ENCODE results near the gene COLQ.
A peak's percentile ranks its signal among the peaks of the same experiment; 100 is the strongest.

COLQ gene

GRCh38 chr3:15520185-15520584, 1.3 kb downstream of the COLQ start:
- DNase-seq: no peak

GRCh38 chr3:15519096-15519495, 2.4 kb downstream of the COLQ start:
- DNase-seq: no peak

- DNase-seq: no peak
Measured at GRCh38 chr3:15514663-15515340, 6.7 kb downstream of the COLQ start.

GRCh38 chr3:15513810-15514662, 7.5 kb downstream of the COLQ start:
- no peak for DNase-seq

GRCh38 chr3:15513116-15513515, 8.4 kb downstream of the COLQ start:
- no peak for DNase-seq

GRCh38 chr3:15512166-15512565, 9.3 kb downstream of the COLQ start:
- DNase-seq: no peak

GRCh38 chr3:15511156-15511555, 10.3 kb downstream of the COLQ start:
- no peak for DNase-seq

GRCh38 chr3:15510493-15510892, 11.0 kb downstream of the COLQ start:
- DNase-seq: no peak

GRCh38 chr3:15506571-15506970, 14.9 kb downstream of the COLQ start:
- no peak for DNase-seq

- peak; percentile 54 for DNase-seq
Measured at GRCh38 chr3:15505479-15506165, 15.9 kb downstream of the COLQ start.

GRCh38 chr3:15502616-15503015, 18.9 kb downstream of the COLQ start:
- no peak for DNase-seq

GRCh38 chr3:15501126-15501525, 20.4 kb downstream of the COLQ start:
- DNase-seq: no peak

GRCh38 chr3:15500107-15500724, 21.3 kb downstream of the COLQ start:
- no peak for DNase-seq

GRCh38 chr3:15499536-15499935, 22.0 kb downstream of the COLQ start:
- no peak for DNase-seq

- DNase-seq: no peak
Measured at GRCh38 chr3:15498431-15499214, 22.9 kb downstream of the COLQ start.

- no peak for DNase-seq
Measured at GRCh38 chr3:15497964-15498363, 23.5 kb downstream of the COLQ start.

- no peak for DNase-seq
Measured at GRCh38 chr3:15496341-15496664, 25.2 kb downstream of the COLQ start.

GRCh38 chr3:15495461-15496340, 25.8 kb downstream of the COLQ start:
- DNase-seq: no peak

GRCh38 chr3:15493436-15493835, 28.1 kb downstream of the COLQ start:
- DNase-seq: no peak

- DNase-seq: no peak
Measured at GRCh38 chr3:15492847-15493360, 28.6 kb downstream of the COLQ start.

GRCh38 chr3:15491143-15491542, 30.4 kb downstream of the COLQ start:
- no peak for DNase-seq

Data from right kidney (tissue), 1 donor.